ENCODE results near the gene INO80D.
"Not testable (repeated sequence)": the region's sequence is repeated elsewhere in the genome, so short reads cannot be mapped to it uniquely, and the experiment has no call there.

Gene INO80D

GRCh38 chr2:206084870-206085741 is 868 bp downstream of the INO80D start:
- in situ Hi-C loops (cut with HindIII; ENCODE audit: low sequenced_read_pairs): no loop called here

- in situ Hi-C loops (cut with HindIII; ENCODE audit: low sequenced_read_pairs): no loop called here
Observed at GRCh38 chr2:206084439-206084869, 1.5 kb downstream of the INO80D start.

DNA sequence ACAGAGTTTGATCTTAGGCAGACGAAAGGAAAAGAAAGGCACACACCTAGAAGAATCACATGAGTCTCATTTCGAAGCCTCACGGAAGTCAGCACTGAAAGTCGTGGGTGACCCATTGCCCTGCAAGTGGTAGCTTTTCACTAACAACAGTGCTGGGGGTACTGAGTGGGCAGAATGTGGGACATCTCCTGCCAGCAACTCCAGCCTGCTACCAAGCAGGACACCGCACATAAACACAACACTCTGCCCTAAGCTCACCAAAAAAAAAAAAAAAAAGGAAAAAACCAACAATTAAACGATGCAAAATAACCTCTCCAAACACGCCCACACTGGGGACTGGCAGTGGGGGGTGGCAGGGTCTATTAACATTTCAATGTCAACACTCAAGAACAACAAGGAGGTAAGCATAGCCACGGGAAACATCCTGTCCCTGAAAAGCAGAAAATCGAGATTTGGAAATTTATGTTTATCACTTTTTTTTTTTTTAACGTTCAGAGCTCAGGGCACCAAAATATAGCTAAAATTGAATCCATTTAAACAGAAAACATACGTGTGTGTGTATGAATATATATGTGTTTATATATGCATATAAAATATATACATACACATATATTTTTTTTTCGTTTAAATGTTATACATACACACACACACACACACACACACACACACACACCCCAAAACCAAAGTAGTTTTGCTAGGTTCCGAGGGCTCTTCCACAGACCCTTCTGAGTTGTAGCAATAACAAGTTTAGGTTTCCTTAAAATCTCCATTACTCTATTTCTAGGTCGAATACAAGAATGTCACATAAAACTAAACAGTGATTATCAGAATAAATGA is 2.2 kb downstream of the INO80D start:
- in situ Hi-C loops (cut with HindIII; ENCODE audit: low sequenced_read_pairs): no loop called here

DNA sequence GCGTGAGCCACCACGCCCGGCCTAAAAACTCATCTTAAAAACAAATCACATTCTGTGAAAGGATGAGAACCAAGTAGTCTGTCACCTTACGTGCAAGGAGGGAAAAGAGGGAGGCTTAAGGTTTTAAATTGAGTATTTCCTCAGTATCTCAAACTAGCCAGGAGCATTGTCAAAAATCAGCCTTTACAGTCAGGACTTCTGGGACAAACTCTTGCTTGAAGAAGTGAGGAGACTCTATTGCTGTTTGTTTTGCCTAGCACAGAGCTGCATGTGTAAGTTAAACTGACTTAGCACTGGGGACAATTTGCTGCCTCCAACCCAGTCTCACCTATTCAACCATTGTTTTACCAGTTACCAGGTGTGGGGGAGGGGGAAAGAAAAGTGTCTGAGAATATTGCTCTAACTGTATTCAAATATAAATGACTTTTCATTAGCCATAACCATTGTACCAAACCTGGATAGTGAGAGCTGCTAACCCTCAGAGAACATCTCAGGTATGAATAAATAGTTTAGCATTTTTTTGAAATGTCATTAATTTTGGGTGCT is 3.6 kb downstream of the INO80D start:
- in situ Hi-C loops (cut with HindIII; ENCODE audit: low sequenced_read_pairs): no loop called here

DNA sequence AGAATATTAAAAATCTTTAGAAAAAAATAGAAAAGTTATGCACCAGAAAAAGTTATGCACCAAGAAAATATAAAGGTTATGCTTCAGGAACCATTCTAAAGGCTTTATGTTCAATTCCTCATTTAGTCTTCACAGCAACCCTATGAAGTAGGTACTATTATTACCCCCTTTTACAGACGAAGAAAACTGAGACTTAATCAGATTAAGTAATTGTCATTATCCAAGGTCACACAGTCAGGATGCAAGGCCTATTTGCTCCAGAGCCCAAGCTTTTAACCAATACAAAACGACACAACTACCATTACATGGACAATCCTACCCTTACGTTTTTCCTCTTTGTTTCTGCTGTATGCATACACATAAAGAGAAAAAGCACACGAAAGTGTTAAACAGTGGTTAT is 5.0 kb downstream of the INO80D start:
- in situ Hi-C loops (cut with HindIII; ENCODE audit: low sequenced_read_pairs): no loop called here

- in situ Hi-C loops (cut with HindIII; ENCODE audit: low sequenced_read_pairs): no loop called here
Observed at GRCh38 chr2:206079699-206080465, 6.1 kb downstream of the INO80D start.

- in situ Hi-C loops (cut with HindIII; ENCODE audit: low sequenced_read_pairs): not testable (repeated sequence)
Observed at GRCh38 chr2:206077879-206078278, 8.1 kb downstream of the INO80D start.

- in situ Hi-C loops (cut with HindIII; ENCODE audit: low sequenced_read_pairs): no loop called here
Observed at GRCh38 chr2:206075113-206075512, 10.9 kb downstream of the INO80D start.

DNA sequence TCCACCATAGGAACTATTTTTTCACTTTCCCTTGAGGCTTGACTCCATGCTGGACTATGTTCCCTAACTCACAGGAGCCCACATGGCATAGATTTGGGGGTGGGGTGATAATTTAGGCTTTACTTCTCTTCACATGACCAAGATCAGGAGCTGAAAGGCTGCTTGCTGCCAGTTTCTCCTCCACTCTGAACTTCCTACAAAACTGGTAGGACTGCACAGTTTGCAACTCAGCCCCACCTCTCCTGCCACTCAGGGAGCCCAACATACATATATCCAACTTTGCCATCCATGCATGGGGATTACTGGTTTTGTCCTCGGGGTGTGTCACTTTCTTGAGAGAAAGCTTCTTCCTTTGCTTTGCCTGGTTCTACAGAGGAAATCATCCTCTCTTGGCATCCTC is 14.2 kb downstream of the INO80D start:
- in situ Hi-C loops (cut with HindIII; ENCODE audit: low sequenced_read_pairs): no loop called here

GRCh38 chr2:206069417-206069816 is 16.6 kb downstream of the INO80D start:
- in situ Hi-C loops (cut with HindIII; ENCODE audit: low sequenced_read_pairs): no loop called here

- in situ Hi-C loops (cut with HindIII; ENCODE audit: low sequenced_read_pairs): no loop called here
Observed at GRCh38 chr2:206068207-206068606, 17.8 kb downstream of the INO80D start.

GRCh38 chr2:206064077-206064476 is 21.9 kb downstream of the INO80D start:
- in situ Hi-C loops (cut with HindIII; ENCODE audit: low sequenced_read_pairs): no loop called here

GRCh38 chr2:206063635-206064034 is 22.3 kb downstream of the INO80D start:
- in situ Hi-C loops (cut with HindIII; ENCODE audit: low sequenced_read_pairs): no loop called here

DNA sequence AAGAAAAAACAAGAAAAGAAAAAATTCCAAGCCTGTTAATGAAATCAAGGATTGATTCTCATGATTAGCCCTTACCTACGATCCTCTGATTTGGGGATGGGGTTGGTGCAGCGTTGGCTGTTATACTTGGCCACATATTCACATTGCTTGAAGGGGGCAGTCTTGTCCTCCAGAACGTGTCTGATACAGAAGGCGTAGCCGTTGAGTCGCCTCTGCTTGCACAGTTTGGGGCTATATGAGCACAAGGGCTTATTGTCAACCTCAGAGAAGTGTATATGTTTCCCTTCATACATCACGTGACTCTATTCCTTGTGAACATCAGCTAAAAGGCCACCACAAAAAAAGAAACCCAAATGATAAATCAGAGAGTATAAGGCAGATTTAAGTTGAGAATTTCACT is 23.2 kb downstream of the INO80D start:
- in situ Hi-C loops (cut with HindIII; ENCODE audit: low sequenced_read_pairs): no loop called here

DNA sequence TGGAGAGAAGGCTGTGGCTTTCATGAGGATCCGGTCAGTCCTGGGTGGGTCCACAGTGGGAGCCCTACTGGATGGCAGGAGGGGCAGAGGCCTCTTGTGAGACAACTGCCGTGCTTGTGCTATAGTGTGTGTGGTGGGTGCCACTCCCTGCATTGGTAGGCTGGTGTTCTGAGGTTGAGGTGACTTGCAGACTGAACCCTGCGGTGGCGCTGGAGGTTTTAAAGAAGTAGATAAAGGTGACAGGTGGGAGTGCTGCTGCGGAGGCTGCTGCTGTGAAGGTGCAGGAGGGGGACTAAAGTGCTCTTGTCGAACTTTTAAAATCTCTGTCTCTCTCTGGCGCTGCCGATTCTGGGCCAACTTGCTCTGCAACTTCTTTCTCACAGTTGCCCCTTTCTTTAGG is 29.7 kb downstream of the INO80D start:
- in situ Hi-C loops (cut with HindIII; ENCODE audit: low sequenced_read_pairs): no loop called here

DNA sequence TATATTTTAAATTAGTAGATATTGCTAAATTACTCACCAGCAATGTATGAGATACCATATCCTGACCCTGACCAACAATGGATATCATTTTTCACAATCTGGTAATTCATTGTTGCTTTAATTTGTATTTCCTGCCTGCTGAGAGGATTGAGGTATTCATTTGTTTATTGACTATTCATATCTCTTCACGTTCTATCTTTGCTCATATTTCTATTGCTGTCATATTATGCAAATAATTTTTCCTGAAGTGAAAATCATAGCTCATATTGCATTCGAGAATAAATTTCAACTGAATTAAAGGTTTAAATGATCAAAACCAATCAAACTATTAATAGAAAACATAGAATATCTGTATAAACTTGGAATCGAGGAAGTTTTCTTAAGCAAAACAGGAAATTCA is 31.0 kb downstream of the INO80D start:
- in situ Hi-C loops (cut with HindIII; ENCODE audit: low sequenced_read_pairs): no loop called here

DNA sequence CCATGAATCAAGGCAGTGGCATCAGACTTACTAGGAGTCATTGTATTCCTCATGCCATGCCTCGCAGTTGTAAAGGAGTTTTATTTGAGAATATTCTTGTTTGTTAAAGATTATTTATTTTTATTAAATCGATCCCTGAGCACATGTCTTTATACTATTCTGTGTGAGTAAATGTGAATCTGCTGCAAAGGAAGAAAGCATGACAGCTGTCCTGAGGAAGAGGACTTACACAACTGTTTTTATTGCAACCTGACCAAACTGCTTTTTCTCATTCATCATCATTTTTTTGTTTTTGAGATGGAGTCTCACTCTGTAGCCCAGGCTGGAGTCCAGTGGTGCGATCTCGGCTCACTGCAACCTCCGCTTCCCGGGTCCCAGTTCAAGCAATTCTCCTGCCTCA is 34.1 kb downstream of the INO80D start:
- in situ Hi-C loops (cut with HindIII; ENCODE audit: low sequenced_read_pairs): no loop called here

DNA sequence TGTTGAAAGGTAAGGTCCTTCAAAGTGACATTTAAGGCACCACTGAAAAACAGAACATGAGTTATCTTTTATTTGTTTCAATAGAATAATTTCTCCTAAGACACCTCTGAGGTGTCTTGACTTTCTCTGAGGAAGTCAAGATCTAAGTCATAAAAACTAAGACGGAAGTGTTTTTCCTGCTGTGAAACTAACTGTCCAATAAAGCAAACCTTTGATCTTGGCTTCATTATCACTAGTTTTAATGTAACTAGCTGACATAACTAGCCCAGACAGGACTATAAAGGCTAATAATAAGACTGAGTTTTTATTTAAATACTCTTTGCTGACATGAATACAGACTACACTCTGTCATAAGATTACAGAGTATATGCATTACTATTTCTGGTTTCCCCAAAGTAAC is 36.6 kb downstream of the INO80D start:
- in situ Hi-C loops (cut with HindIII; ENCODE audit: low sequenced_read_pairs): no loop called here

DNA sequence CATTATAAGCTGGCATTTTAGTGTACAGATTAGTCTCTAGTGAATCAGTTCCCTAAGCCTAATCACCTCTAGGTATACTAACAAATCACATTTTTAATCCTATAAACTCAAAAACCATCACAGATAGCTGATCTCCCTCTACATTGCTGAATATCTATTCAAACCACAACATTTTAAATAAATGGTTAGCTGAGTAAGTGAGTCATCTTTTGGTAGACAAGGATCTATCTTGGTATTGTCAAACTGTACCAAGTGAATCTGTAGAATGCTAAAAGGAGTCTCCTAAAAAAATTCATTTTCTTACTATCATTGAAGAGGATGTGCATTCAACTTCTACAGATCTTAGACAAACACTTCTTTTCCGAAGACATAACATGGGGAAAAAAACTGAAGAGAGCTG is 40.7 kb downstream of the INO80D start:
- in situ Hi-C loops (cut with HindIII; ENCODE audit: low sequenced_read_pairs): no loop called here

DNA sequence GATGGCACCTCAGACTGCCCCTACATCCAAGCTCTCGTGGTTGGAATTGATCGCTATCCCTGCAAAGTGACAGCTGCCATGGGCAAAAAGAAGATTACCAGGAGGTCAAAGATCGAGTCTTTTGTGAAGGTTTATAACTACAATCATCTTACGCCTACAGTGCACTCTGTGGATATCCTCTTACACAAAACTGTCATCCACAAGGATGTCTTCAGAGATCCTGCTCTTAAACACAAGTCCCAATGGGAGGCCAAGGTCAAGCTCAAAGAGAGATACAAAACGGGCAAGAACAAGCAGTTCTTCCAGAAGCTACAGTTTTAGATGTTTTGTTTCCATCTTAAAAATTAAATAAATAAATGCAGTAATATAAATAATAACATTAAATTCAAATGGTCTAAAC is 45.4 kb downstream of the INO80D start:
- in situ Hi-C loops (cut with HindIII; ENCODE audit: low sequenced_read_pairs): no loop called here

GRCh38 chr2:206035393-206035792 is 50.6 kb downstream of the INO80D start:
- in situ Hi-C loops (cut with HindIII; ENCODE audit: low sequenced_read_pairs): not testable (repeated sequence)

Measured in endothelial cell of hepatic sinusoid (primary cell).